Chondrocyte (in vitro differentiated cells): ENCODE measurements around the gene CHRNA10. TPM values are rescaled to one million over a fixed set of nuclear protein-coding genes. Genes with fewer than 3 reads are reported as not detected.

Experiments
- DNase-seq: peaks from one replicate; pipeline ENCODE4 v3.0.0; 2021; ENCODE audit warnings: mixed read lengths, low spot score
- H3K27ac Mint-ChIP-seq: one replicate; pipeline ENCODE4 v1.8.0; 2021; ENCODE audit warnings: mild to moderate bottlenecking, moderate library complexity, mixed read lengths; ENCODE audit not compliant: unreplicated experiment
- H3K27me3 Mint-ChIP-seq: 2 replicates; pipeline ENCODE4 v1.8.0; 2021; ENCODE audit warnings: low read depth, mixed read lengths
- H3K36me3 Mint-ChIP-seq: 2 replicates; pipeline ENCODE4 v1.8.0; 2021; ENCODE audit warnings: low read depth, mixed read lengths
- H3K4me1 Mint-ChIP-seq: 2 replicates; pipeline ENCODE4 v1.8.0; 2021; ENCODE audit warnings: low read depth, mild to moderate bottlenecking, mixed read lengths
- H3K4me3 Mint-ChIP-seq: one replicate; pipeline ENCODE4 v1.8.0; 2021; ENCODE audit warnings: mild to moderate bottlenecking, moderate library complexity, mixed read lengths; ENCODE audit not compliant: unreplicated experiment
- H3K9me3 Mint-ChIP-seq: 2 replicates; pipeline ENCODE4 v1.8.0; 2021; ENCODE audit warnings: low read depth, mixed read lengths
- total RNA-seq: library from RNA; stranded (reverse); gene quantifications from 3 replicates; pipeline ENCODE4 v1.2.1, GENCODE V29; 2021
- TF ChIP-seq, protein P1 (sequence below): fragments of 200-600 bp; sonication (generic); IDR thresholded peaks from 2 replicates; pipeline ENCODE4 v1.5.0; 2021; ENCODE audit warnings: antibody characterized with exemption, mild to moderate bottlenecking, moderate library complexity

The CHRNA10 gene
- total RNA-seq, 1 donor from 2014 or later, result 0.75 TPM

GRCh38 chr11:3665336-3666022 lies 5.7 kb downstream of the CHRNA10 start:
- Mint-ChIP-seq H3K4me1 (no peaks in the 10 kb centered on the region), H3K27me3 (no peaks in the 10 kb centered on the region), H3K36me3 (peaks cover 31% of the 10 kb centered on the region), H3K4me3 (no peak overlapping the region), H3K27ac (no peak overlapping the region), H3K9me3 (no peaks in the 10 kb centered on the region)
- TF ChIP-seq, protein P1, sequence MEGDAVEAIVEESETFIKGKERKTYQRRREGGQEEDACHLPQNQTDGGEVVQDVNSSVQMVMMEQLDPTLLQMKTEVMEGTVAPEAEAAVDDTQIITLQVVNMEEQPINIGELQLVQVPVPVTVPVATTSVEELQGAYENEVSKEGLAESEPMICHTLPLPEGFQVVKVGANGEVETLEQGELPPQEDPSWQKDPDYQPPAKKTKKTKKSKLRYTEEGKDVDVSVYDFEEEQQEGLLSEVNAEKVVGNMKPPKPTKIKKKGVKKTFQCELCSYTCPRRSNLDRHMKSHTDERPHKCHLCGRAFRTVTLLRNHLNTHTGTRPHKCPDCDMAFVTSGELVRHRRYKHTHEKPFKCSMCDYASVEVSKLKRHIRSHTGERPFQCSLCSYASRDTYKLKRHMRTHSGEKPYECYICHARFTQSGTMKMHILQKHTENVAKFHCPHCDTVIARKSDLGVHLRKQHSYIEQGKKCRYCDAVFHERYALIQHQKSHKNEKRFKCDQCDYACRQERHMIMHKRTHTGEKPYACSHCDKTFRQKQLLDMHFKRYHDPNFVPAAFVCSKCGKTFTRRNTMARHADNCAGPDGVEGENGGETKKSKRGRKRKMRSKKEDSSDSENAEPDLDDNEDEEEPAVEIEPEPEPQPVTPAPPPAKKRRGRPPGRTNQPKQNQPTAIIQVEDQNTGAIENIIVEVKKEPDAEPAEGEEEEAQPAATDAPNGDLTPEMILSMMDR, result no peak
- DNase-seq, result no peak

GRCh38 chr11:3664032-3664630 lies 7.1 kb downstream of the CHRNA10 start:
- H3K9me3 Mint-ChIP-seq, result no peaks in the 10 kb centered on the region
- H3K4me1 Mint-ChIP-seq, result no peaks in the 10 kb centered on the region
- DNase-seq, result no peak
- peaks cover 25% of the 10 kb centered on the region for H3K36me3 Mint-ChIP-seq
- TF ChIP-seq, protein P1, result no peak
- H3K4me3 Mint-ChIP-seq, result no peak overlapping the region
- no peak overlapping the region for H3K27ac Mint-ChIP-seq
- H3K27me3 Mint-ChIP-seq, result no peaks in the 10 kb centered on the region

- Mint-ChIP-seq H3K4me1 (no peaks in the 10 kb centered on the region), H3K36me3 (peaks cover 22% of the 10 kb centered on the region), H3K27me3 (no peaks in the 10 kb centered on the region), H3K9me3 (peaks cover 6% of the 10 kb centered on the region), H3K4me3 (no peak overlapping the region), H3K27ac (no peak overlapping the region)
- TF ChIP-seq, protein P1, result no peak
- DNase-seq, result no peak
Observed at GRCh38 chr11:3662856-3663255, 8.3 kb downstream of the CHRNA10 start.

- H3K27me3 Mint-ChIP-seq, result no peaks in the 10 kb centered on the region
- DNase-seq, result no peak
- no peaks in the 10 kb centered on the region for H3K4me1 Mint-ChIP-seq
- no peak overlapping the region for H3K4me3 Mint-ChIP-seq
- peaks cover 20% of the 10 kb centered on the region for H3K36me3 Mint-ChIP-seq
- H3K9me3 Mint-ChIP-seq, result peaks cover 6% of the 10 kb centered on the region
- H3K27ac Mint-ChIP-seq, result no peak overlapping the region
- TF ChIP-seq, protein P1, result no peak
Observed at GRCh38 chr11:3660960-3661359, 10.2 kb downstream of the CHRNA10 start.

DNA sequence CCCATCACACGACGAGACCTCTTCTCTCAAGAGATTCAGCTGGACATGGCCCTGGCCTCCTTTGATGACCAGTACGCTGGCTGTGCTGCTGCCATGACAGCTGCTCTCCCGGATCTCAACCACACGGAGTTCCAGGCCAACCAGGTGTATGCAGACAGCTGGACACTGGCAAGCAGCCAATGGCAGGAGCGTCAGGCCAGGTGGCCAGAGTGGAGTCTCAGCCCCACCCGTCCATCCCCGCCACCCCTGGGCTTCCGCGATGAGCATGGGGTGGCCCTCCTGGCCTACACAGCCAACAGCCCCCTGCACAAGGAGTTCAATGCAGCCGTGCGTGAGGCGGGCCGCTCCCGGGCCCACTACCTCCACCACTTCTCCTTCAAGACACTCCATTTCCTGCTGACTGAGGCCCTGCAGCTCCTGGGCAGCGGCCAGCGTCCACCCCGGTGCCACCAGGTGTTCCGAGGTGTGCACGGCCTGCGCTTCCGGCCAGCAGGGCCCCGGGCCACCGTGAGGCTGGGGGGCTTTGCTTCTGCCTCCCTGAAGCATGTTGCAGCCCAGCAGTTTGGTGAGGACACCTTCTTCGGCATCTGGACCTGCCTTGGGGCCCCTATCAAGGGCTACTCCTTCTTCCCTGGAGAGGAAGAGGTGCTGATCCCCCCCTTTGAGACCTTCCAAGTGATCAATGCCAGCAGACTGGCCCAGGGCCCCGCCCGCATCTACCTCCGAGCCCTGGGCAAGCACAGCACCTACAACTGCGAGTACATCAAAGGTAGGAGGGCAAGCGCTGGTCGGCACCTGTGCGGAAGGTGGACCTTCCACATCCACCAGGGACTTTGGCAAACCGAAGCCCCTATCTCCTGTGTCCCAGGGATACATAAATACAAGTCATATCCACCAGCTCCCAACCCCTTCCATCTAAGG lies 11.3 kb downstream of the CHRNA10 start:
- no peak for DNase-seq
- Mint-ChIP-seq H3K36me3 (peaks cover 14% of the 10 kb centered on the region), H3K4me1 (no peaks in the 10 kb centered on the region), H3K27ac (no peak overlapping the region), H3K9me3 (peaks cover 6% of the 10 kb centered on the region), H3K4me3 (no peak overlapping the region), H3K27me3 (peaks cover 2% of the 10 kb centered on the region)
- TF ChIP-seq, protein P1, result no peak
